ENCODE measurements around the gene CMC2. TPM values are rescaled to one million over a fixed set of nuclear protein-coding genes. Genes with fewer than 3 reads are reported as not detected.

Gene CMC2
- total RNA-seq, 1 experiment from 2014 or later = 150 TPM

GRCh38 chr16:80974649-80975376 is 31.9 kb downstream of the CMC2 start:
- DNase-seq (ENCODE audit: low read depth) = no peak

- DNase-seq (ENCODE audit: low read depth) = peak; percentile 59
Observed at GRCh38 chr16:80973991-80974390, 32.7 kb downstream of the CMC2 start.

GRCh38 chr16:80972611-80973010 is 34.1 kb downstream of the CMC2 start:
- DNase-seq (ENCODE audit: low read depth) = no peak

GRCh38 chr16:80971819-80972218 is 34.9 kb downstream of the CMC2 start:
- no peak for DNase-seq (ENCODE audit: low read depth)

- no peak for DNase-seq (ENCODE audit: low read depth)
Observed at GRCh38 chr16:80969114-80969484, 37.6 kb downstream of the CMC2 start.

GRCh38 chr16:80968386-80969113 is 38.1 kb downstream of the CMC2 start:
- peak; percentile 48 for DNase-seq (ENCODE audit: low read depth)

GRCh38 chr16:80966617-80967016 is 40.1 kb downstream of the CMC2 start:
- DNase-seq (ENCODE audit: low read depth) = no peak

- DNase-seq (ENCODE audit: low read depth) = no peak
Observed at GRCh38 chr16:80964351-80964750, 42.3 kb downstream of the CMC2 start.

- DNase-seq (ENCODE audit: low read depth) = no peak
Observed at GRCh38 chr16:80962879-80963278, 43.8 kb downstream of the CMC2 start.

- no peak for DNase-seq (ENCODE audit: low read depth)
Observed at GRCh38 chr16:80958284-80958683, 48.4 kb downstream of the CMC2 start.

- no peak for DNase-seq (ENCODE audit: low read depth)
Observed at GRCh38 chr16:80954985-80955384, 51.7 kb downstream of the CMC2 start.

- peak; percentile 55 for DNase-seq (ENCODE audit: low read depth)
Observed at GRCh38 chr16:80948886-80949493, 57.7 kb downstream of the CMC2 start.

GRCh38 chr16:80947708-80948625 is 58.7 kb downstream of the CMC2 start:
- DNase-seq (ENCODE audit: low read depth) = no peak

GRCh38 chr16:80947239-80947638 is 59.4 kb downstream of the CMC2 start:
- no peak for DNase-seq (ENCODE audit: low read depth)

GRCh38 chr16:80946481-80946880 is 60.2 kb downstream of the CMC2 start:
- DNase-seq (ENCODE audit: low read depth) = no peak

- DNase-seq (ENCODE audit: low read depth) = peak; percentile 40
Observed at GRCh38 chr16:80940069-80940856, 66.4 kb downstream of the CMC2 start.

- DNase-seq (ENCODE audit: low read depth) = no peak
Observed at GRCh38 chr16:80938879-80939260, 67.8 kb downstream of the CMC2 start.

- peak; percentile 91 for DNase-seq (ENCODE audit: low read depth)
Observed at GRCh38 chr16:80938004-80938878, 68.4 kb downstream of the CMC2 start.

GRCh38 chr16:80936410-80936809 is 70.3 kb downstream of the CMC2 start:
- DNase-seq (ENCODE audit: low read depth) = no peak

GRCh38 chr16:80935691-80936090 is 71.0 kb downstream of the CMC2 start:
- DNase-seq (ENCODE audit: low read depth) = no peak

All from M059J (cell line).